Measurements from ENCODE around the gene RGS7. TPM values are rescaled to one million over a fixed set of nuclear protein-coding genes. Genes with fewer than 3 reads are reported as not detected.
"Not testable (repeated sequence)": the region's sequence is repeated elsewhere in the genome, so short reads cannot be mapped to it uniquely, and the experiment has no call there.

RGS7 gene
- total RNA-seq, 1 experiment from 2014 or later = not detected

DNA sequence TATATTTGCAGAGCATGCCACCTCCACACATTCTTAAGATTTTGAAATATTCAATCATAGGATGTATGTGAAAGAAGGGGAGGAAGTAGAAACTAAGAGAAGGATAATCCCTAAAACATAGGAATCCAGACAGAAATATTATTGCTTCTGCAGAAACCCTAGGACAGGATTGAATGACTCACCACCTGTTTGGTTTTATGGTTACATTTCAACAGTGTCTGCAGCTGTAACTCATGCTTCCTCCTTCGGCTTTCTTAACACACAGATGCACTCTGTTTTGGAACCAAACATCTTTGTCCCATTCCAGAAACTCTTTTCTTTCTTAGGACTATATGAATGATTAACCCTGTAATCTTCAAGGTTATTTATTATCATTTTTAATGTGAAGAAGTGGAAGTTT, 20.7 kb downstream of the RGS7 start:
- DNase-seq (ENCODE audit: low spot score) = no peak
- in situ Hi-C loops (cut with HindIII; ENCODE audit: low sequenced_read_pairs) = no loop called here

DNA sequence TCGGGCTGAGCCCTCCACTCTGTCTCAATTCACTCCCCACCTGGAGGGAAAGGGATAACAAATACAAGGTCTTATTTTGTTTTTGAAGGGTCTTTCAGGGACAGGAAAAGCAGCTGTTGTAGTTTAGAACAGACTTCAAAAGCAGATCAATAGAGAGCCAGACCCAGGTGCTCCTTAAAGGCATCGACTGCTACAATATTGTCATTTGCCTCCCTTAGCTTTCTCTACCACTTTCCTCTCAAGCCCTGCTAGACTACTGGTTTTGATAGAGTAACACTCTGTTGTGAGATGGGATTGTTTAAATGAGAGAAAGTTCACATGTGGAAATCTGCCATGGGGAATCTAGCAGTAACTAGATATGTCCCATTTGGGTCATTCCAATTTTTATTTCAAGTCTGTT, 24.0 kb downstream of the RGS7 start:
- no peak for DNase-seq (ENCODE audit: low spot score)
- in situ Hi-C loops (cut with HindIII; ENCODE audit: low sequenced_read_pairs) = no loop called here

DNA sequence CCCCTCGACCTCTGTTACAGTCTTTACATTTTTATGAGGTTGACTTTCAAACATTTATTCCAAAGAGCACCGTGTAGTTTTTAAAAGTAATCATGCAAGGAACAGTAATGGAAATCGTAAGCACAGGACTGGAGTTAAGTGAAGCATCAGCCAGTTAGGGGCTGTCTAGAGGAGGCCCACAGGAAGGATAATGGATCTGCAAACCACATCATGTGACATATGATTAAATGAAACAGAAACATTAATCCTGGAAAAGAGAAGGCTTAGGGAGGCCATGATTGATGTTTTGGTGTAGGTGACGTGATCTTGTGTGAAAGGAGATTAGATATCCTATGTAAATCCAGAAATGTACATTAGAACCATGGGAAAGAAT, 25.0 kb downstream of the RGS7 start:
- in situ Hi-C loops (cut with HindIII; ENCODE audit: low sequenced_read_pairs) = no loop called here
- no peak for DNase-seq (ENCODE audit: low spot score)

DNA sequence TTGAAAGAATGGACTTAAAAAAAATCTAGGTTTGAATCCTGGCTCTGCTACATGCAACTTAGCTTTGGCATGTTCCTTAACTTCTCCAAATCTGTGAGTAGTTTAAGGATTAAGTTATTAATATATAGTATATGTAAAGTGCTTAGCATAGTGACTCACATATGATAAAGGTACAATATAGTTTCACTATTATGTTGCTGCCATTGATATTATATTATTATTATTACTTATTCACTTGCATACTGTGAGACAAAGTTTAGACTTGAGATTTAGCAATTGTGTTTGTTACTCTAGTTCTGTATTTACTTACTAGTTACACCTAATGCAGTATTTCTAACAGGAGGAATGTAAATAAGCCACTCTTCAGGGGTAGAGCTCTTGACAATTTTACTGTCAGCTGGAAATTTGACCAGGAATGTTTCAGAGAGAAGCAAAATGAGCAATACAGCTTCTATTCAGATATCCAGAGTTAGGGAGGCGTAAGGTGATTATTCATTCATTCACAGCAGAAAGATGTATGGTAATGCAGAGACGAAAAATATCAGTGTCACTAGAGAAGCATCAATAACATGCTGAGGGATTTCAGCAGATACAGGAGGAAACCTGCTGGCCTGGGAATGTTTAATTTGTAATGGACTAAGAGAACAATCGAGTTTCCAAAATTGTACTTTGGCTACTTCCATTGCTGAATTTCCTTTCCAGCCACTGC, 25.5 kb downstream of the RGS7 start:
- DNase-seq (ENCODE audit: low spot score) = no peak
- in situ Hi-C loops (cut with HindIII; ENCODE audit: low sequenced_read_pairs) = no loop called here

DNA sequence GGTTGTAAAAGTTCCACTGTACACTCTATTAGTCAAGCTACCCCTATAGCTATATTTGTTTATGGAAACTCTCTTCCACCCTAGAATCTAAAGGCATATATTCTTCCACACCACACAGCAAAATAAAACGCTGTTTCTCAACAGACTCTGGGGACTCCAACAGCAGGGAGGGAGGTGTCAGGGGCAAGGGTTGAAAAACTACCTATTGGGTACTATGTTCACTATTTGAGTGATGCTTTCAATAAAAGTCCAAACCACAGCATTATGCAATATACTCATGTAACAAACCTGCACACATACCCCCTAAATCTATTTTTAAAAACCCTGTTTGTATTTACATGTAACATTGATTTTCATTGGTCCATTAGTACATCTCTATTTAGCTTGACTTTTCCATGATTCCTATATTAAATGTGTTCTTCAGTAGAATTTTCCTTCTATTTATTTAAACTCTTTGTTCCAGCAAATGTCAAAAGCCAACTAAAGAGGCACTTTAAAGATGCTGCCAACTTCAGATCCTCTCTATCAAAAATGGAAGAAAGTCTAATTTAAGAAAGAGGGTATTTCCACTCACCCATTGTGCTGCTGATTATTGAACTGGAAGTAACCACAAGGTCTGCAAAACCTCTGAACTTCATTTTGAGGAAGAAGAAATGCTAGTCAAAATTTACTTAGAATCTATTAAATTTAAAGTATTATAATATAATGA, 26.2 kb downstream of the RGS7 start:
- no peak for DNase-seq (ENCODE audit: low spot score)
- in situ Hi-C loops (cut with HindIII; ENCODE audit: low sequenced_read_pairs) = no loop called here

DNA sequence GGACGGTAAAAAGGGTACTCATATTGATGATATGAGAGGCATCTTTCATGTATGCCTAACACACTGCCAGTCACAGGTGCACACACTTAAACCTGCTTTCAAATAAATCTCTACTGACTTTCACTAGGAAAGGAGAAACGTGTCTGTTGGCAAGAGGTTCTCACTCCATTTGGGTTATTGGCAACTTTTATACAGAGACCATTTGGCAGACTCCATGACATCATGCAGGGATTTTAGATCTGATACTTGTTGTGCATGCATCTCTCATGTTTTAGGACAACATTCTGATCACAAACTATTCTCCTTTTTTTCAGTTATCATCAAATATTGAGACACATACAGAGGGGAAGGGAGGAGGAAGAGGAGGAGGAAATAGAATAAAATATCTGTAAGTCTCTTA, 31.5 kb downstream of the RGS7 start:
- in situ Hi-C loops (cut with HindIII; ENCODE audit: low sequenced_read_pairs) = no loop called here
- DNase-seq (ENCODE audit: low spot score) = peak; percentile 93

DNA sequence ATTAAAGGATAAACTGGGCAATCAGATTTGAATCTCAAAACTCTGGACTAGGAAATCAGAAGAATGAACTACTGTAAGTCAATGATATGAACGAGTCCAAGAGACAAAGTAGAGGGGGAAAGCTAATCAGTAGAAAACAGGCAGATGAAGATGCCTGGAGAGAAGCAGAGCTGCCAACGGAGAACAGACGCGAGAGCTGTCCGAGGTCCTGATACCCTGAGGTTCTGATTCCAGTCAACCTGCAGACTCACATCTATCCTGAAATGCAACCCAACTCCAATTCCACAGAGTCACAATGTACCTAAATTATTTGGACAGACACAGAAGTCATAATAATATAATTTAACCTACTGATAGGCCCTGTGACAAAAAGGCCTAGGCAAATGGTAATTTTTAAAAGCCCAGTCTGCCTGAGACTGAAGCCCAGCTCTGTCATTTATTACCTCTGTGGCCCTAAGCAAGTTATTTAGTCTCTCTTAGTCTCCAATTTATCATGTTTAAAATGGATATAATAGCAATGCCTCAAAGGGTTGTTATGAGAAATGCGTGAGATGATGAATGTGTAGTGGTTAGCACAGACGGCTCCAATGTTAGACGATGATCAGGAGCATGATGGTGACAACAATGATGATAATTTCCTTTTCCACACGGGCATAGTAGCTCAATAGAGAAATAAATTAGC, 33.4 kb downstream of the RGS7 start:
- in situ Hi-C loops (cut with HindIII; ENCODE audit: low sequenced_read_pairs) = no loop called here
- peak; percentile 63 for DNase-seq (ENCODE audit: low spot score)

DNA sequence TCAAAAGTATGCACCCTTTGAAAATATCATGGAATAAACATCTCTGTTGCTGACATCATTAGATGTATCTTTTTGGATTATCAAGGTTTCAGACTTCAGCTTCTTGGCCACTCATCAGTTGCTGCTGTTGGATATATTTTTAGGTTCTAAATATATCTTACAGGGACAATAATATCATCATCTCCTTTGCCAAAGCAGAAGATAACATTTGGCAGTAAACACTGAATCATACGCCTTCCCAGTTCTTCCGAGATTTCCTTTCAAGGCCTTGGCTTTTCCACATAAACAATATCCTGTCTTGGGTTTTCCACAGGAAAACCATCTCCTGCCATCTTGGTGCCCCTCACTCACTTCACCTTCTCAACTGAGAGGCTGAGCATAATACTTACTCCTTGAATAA, 39.3 kb downstream of the RGS7 start:
- in situ Hi-C loops (cut with HindIII; ENCODE audit: low sequenced_read_pairs) = no loop called here
- DNase-seq (ENCODE audit: low spot score) = peak; percentile 56

DNA sequence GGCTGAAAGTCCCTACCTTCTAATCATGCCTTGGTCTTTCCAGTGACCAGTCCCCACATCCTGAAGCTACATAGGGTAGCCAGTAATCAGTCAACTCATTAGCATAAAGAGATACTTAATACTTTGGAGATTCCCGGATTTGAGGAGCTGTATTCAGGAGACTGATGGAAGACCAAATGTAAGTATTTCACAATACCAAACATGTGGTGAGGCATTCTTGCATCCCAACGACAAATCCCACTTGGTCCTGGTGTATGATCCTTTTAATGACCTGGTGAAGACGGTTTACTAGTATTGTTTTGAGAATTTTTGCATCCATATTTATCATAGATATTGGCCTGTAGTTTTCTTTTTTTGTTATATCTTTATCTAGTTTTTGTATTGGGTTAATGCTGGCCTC, 40.6 kb downstream of the RGS7 start:
- in situ Hi-C loops (cut with HindIII; ENCODE audit: low sequenced_read_pairs) = no loop called here
- no peak for DNase-seq (ENCODE audit: low spot score)

DNA sequence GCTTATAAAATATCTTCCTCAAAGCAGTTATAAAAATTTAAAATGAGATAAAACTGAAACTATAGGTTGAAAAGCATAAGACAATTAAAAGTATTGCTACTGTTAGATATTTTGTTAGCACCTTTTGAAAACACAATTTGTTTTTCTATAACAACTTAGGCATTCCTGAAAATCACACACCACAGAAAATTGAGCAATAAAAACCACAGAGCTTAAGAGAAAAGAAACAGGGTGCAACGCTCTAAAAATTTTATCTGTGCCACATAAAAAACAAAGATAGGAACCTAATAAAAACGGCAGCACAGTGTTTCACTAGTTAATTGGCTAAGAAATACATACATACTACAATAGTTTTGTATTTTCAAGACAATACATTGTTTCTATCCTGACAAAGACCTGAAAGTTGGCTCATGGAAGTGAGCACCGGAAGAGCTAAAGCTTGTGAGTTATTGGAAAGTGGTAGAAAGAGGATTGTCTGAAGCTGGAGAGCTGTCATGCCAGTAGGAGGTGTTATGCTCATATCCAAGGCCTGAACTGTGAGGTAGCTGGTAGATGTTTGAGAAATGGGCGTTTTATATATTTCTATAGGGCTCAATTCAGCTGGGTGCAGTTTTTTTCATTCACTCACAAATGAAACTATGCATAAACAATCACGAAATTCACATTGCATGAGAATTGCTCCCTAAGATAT, 45.8 kb downstream of the RGS7 start:
- in situ Hi-C loops (cut with HindIII; ENCODE audit: low sequenced_read_pairs) = no loop called here
- no peak for DNase-seq (ENCODE audit: low spot score)

DNA sequence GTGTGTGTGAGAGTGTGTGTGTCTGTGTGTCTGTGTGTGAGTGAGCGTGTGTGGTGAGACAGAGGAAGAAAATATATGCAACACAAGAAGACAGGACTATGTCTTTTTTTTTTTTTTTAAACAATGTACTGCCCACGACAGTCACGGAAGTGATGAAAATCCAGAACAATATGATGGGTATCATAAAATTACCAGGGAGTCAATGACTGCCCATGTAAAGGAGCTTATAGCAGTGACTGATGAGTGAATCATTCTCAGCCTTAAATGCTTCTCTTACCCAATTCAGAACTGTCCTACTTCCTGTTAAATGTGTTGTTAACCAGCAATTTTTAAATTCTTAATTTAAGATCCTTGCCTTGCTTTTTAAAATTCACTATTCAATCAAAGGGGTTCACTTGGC, 46.6 kb downstream of the RGS7 start:
- in situ Hi-C loops (cut with HindIII; ENCODE audit: low sequenced_read_pairs) = no loop called here
- DNase-seq (ENCODE audit: low spot score) = no peak

DNA sequence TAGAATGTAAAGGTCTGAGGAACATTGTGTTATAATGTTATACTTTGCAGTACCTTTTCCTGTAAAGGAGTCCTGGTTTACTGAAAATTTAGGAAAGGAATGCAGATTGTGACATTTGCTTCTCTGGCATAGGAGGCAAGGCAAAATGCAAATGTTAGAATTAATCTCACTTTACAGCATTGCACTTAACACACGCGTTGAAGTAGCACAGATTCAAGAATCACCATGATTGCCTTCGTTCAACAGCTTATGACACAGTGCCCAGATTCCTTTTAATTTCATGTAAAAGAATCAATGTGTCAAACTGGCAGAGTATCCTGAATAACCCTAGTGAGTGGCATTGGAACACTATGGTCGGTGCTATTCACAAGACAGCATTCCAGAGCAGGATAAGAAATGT, 47.4 kb downstream of the RGS7 start:
- DNase-seq (ENCODE audit: low spot score) = no peak
- in situ Hi-C loops (cut with HindIII; ENCODE audit: low sequenced_read_pairs) = no loop called here

DNA sequence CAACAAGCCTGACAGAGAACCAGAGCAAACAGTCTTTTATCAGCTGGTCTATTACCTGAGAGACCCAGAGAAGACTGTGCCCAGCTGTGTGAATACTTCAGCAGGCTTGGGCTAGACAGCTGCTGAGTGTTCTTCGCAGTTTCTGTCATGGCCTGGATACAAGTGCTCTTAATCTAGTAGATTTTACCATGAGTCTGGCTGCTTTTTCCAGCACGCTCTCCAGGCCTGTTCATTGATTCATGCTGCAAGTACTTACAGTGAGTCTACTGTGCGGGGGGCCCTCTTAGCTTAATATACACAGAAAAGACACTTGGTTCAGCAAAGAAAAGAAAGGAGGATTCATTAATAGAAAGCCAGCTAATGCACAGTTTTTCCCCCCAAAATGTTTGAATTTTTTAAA, 48.5 kb downstream of the RGS7 start:
- DNase-seq (ENCODE audit: low spot score) = no peak
- in situ Hi-C loops (cut with HindIII; ENCODE audit: low sequenced_read_pairs) = no loop called here

DNA sequence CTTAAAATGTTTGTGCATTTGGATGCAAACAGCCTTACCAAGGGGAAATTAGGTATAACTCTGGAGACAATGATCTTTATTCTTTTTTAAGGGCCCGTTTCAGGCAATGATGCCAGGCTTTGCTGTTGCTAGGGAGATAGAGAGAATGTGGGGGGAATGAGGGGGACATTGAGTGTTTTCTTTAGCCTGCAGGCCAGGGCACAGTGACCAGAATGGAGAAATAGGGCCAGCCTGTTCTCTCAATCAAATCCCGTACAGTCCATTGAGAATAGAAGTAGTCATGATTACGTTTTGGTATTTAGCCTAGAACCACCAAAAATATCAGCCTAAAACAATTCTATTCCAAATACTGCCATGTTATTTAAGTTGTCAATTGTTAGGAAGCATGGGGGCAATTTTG, 49.0 kb downstream of the RGS7 start:
- no peak for DNase-seq (ENCODE audit: low spot score)
- in situ Hi-C loops (cut with HindIII; ENCODE audit: low sequenced_read_pairs) = no loop called here

DNA sequence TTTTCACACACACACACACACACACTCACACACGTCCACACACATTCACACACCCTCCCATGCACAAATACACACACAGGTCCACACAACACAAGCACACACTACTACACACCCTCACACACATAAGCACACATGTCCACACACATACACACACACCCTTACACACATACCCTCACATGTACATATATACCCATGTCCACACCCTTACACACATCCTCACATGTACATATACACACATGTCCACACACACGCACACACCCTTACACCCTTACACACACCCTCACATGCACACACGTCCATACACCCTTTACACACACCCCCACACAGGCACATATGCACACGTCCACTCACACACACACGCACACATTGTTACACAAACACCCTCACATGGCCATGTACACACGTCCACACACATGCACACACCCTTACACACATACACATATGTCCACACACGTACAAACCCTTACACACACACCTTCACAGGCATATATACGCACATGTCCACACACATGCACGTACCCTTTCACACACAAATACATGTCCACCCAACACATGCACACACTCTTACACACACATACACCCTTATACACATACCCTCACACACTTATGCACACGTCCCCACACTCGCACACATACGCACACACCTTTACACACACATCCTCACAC, 50.7 kb downstream of the RGS7 start:
- in situ Hi-C loops (cut with HindIII; ENCODE audit: low sequenced_read_pairs) = no loop called here
- DNase-seq (ENCODE audit: low spot score) = no peak

DNA sequence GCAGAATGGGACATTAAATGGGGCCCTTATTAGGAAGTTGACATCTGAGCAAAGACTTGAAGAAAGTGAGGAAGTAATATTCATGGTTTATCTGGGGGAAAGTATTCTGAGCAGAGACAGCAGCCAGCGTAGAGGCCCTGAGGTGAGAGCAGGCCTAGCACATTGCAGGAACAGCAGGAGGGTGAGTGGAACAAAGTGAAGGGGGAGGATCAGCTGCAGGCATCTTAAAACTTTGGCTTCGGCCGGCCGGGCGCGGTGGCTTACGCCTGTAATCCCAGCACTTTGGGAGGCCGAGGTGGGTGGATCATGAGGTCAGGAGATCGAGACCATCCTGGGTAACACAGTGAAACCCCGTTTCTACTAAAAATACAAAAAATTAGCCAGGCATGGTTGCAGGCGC, 55.0 kb downstream of the RGS7 start:
- DNase-seq (ENCODE audit: low spot score); in situ Hi-C loops (cut with HindIII; ENCODE audit: low sequenced_read_pairs): not testable (repeated sequence)

DNA sequence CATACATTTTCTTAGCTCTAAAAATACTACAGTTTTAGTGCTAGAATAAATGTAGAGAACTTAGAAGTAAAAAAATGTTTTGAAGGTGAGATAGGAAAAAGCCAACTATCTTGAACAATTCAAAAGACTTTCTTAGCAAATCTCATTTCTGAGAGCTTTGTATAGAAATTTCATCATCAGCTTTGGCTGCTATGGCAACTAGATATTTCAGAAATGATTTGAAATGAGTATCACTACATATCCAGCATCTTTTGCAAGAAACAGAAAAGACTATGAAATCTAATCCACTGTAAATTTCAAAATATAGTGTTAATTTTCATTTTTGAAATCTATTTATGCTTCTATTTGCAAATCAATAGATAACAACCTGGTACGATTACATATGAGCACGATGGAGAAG, 57.7 kb downstream of the RGS7 start:
- no peak for DNase-seq (ENCODE audit: low spot score)

DNA sequence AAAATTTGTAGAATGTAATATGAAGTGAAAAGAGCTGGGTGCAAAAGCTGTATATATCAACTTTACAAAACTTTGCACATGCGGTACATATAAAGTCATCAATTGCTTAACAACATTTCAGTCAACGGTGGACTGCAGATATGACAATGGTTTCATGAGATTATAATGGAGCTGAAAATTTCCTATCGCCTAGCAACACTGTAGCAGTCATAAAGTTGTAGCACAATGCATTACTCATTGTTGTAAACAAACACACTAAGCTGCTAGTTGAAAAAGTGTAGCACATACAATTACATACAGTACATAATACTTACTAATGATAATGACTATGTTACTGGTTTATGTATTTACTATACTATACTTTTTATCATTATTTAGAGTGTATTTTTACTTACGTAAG, 64.0 kb downstream of the RGS7 start:
- in situ Hi-C loops (cut with HindIII; ENCODE audit: low sequenced_read_pairs) = no loop called here
- DNase-seq (ENCODE audit: low spot score) = no peak

More for the DNA sequence above, 57.7 kb downstream of the RGS7 start:
- in situ Hi-C loops (cut with HindIII; ENCODE audit: low sequenced_read_pairs) = no loop called here

DNA sequence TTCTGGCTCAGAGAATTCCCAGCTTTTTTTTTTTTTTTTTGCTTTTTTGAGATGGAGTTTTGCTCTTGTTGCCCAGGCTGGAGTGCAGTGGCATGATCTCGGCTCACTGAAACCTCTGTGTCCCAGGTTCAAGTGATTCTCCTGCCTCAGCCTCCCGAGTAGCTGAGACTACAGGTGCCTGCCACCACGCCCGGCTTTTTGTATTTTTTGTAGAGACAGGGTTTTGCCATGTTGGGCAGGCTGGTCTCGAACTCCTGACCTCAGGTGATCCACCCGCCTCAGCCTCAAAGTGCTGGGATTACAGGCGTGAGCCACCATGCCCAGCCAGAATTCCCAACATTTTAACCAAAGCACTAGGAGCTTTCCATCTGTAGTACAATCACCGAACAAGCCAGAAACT, 65.5 kb downstream of the RGS7 start:
- DNase-seq (ENCODE audit: low spot score); in situ Hi-C loops (cut with HindIII; ENCODE audit: low sequenced_read_pairs): not testable (repeated sequence)

Data from G401 (cell line).